GM18505 (cell line): ENCODE results near the gene TMCC1.
"Not testable (repeated sequence)": the region's sequence is repeated elsewhere in the genome, so short reads cannot be mapped to it uniquely, and the experiment has no call there.

ENCODE experiments used
- ATAC-seq: cut with Tn5 transposase; IDR thresholded peaks from one replicate; pipeline ENCODE4 v1.9.1; 2021; ENCODE audit not compliant: unreplicated experiment
- POLR2A ChIP-seq: IDR thresholded peaks from 4 replicates; pipeline ENCODE4 v1.6.1; 2011; ENCODE audit warnings: borderline replicate concordance; ENCODE audit not compliant: insufficient read depth, insufficient read length; ENCODE audit errors: extremely low read depth

Gene TMCC1

DNA sequence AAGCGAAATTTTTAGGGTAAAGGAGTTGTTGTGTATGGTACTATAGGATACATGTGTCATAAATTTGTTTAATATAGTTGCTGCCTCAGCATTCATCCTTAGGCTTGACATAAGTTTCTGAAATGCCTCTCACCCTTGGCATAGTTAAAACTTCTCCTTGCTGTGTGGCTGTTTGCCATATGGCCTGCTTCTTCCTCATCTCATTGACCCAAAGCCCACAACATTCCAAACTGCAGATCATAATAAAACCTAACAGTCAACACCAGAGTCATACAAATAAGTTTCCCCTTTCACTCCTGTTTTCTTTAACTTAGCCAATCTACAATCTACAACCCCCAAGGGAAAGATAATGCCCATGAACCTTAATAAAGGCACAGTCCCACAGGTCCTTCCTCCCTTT, 136.6 kb downstream of the TMCC1 start:
- ATAC-seq, result no peak

DNA sequence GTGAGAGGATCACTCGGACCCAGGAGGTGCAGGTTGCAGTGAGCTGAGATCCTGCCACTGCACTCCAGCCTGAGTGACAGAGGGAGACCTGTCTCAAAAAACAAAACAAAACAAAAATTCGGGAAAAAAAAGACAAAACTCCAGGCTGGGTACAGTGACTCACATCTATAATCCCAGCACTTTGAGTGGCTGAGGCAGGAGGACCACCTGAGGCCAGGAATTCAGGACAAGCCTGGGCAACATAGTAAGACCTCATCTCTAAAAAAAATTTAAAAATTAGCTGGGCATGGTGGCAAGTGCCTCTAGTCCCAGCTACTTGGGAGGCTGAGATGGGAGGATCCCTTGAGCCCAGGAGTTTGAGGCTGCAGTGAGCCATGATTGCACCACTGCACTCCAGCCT, 142.4 kb downstream of the TMCC1 start:
- ATAC-seq, result not testable (repeated sequence)

More for the DNA sequence above, 136.6 kb downstream of the TMCC1 start:
- TF ChIP-seq POLR2A, result no peak

GRCh38 chr3:129749692-129750091, 143.8 kb downstream of the TMCC1 start:
- TF ChIP-seq POLR2A, result no peak
- no peak for ATAC-seq

GRCh38 chr3:129747992-129748391, 145.5 kb downstream of the TMCC1 start:
- no peak for TF ChIP-seq POLR2A
- ATAC-seq, result no peak

DNA sequence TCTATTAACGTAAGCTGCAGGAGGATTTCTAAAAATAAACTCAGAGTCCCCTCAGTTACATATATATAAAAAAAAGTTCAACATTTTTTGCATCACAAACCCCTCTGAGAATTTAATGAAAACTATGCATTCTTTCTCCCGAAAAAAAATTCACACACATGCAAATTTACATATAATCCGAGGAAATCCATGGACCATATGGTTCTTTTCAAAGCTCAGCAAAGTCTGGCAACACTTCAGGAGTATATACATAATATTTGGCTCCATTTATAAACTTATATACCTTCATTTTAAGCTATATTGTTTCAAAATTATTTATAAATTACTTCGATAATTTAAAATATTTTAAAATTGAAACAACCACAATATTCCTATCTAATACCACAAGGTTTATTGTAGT, 146.4 kb downstream of the TMCC1 start:
- TF ChIP-seq POLR2A, result no peak
- no peak for ATAC-seq

DNA sequence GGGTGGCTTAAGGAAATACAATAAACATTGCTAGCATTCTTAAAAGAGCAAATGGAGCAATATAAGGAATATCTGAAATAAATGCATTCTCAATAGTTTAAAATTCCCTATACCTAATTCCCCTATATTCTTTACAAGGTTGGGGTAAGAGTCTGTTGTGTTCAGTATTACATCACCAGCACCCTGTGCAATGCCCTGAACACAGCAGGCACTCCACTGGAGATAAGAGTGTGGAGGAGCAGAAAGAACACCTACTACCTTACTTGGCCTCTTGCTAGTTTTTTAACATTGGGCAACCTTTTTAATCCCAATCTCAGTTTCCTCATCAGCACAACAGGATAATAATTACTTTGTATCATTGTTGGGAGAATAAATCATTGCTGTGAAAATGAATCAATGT, 146.9 kb downstream of the TMCC1 start:
- no peak for TF ChIP-seq POLR2A
- ATAC-seq, result no peak

DNA sequence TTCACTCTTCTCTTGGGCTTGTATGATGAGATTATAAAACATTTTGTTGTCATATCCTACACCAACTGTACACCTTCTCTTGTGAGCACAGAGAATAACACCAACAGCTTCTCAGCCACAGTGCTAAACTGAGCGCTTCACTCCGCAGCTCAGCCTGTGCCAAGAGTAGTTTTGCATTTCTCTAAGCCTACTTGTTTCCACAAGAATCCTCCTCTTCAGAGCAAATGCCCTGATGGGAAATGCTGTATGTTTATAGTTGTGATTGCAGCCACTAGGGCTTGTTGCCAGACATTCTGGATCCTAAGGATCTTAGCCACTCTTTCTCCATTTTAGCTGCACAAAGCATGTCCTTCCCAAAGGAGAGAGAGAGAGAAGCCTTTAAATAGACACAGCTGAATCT, 148.3 kb downstream of the TMCC1 start:
- no peak for ATAC-seq
- TF ChIP-seq POLR2A, result no peak

DNA sequence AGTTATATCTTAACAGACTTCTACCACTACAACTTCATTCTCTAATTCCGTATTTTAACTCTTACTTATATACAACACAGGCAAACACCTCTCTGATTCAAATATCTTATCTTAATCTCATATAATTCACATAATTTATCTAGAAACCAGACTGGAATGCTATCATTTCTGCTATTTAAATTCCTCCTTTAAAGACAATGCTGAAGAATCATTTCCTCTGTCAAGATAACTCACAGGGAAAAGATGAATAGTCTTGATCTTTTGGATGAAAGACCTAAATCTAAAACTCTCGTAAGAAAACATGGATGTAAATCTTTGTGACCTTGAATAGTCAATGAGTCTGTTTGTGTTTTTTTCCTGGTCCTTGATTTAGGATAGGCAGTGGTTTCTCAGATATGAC, 151.7 kb downstream of the TMCC1 start:
- ATAC-seq, result no peak
- no peak for TF ChIP-seq POLR2A

DNA sequence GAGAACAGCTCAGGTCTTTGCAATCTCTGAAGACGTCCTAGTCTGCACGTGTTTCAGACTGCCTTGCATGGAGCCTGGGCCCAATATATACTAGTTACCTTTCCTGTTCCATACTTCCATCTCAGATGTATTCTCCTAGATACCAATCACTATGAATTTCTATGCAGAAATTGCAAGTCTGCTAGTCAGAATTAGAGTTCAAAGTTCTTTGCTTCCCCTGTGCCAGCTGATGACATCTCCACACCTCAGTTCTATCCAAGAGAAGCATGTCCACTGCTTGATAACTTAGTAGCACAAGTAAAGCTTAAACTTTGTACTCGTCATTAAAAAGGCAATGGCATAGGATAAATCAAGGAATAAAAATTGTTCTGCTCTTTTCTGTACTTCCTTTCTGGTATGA, 153.4 kb downstream of the TMCC1 start:
- TF ChIP-seq POLR2A, result no peak
- no peak for ATAC-seq

GRCh38 chr3:129739634-129740033, 153.9 kb downstream of the TMCC1 start:
- no peak for TF ChIP-seq POLR2A
- ATAC-seq, result no peak

DNA sequence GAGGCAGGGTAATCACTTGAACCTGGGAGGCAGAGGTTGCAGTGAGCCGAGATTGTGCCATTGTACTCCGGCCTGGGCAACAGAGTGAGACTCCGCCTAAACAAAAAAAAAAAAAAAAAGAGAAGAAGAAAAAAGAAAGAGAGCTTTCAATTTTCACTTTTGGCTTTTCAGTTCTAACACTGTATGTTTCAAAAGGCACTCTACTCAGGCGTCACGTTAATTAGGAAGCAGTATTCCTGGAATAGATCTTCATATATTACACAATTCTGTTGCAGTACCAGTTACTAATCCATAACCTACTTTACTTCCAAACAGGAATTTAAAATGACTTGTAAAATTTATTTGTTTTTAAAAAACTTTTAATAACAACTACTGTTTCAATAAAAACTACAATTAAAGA, 155.3 kb downstream of the TMCC1 start:
- no peak for ATAC-seq
- no peak for TF ChIP-seq POLR2A

- ATAC-seq, result no peak
- TF ChIP-seq POLR2A, result no peak
Measured at GRCh38 chr3:129736070-129736469, 157.4 kb downstream of the TMCC1 start.

DNA sequence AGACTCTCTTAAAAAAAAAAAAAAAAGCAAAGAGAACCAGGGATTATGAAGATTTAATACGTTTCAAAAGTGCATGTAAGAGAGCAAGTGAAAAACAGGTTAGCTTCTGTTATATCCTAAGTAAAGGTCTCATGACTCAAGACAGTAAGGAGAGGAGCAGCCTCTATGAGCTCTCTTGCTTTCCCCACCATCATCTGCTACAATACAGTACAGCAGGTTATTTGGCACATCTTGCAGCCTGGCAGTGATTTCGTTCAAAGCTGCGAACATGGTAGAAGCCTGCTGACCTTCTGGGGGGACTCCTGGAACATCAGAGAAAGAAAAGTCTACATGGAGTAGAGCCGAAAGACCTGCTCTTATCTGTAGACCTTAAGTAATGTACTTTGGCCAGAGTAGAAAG, 157.9 kb downstream of the TMCC1 start:
- no peak for TF ChIP-seq POLR2A
- no peak for ATAC-seq

- TF ChIP-seq POLR2A, result no peak
- ATAC-seq, result no peak
Measured at GRCh38 chr3:129734449-129734848, 159.1 kb downstream of the TMCC1 start.

- ATAC-seq, result no peak
- no peak for TF ChIP-seq POLR2A
Measured at GRCh38 chr3:129732200-129732876, 161.2 kb downstream of the TMCC1 start.

- ATAC-seq, result no peak
- no peak for TF ChIP-seq POLR2A
Measured at GRCh38 chr3:129727707-129728106, 165.8 kb downstream of the TMCC1 start.
